MM.1S (cell line): Measurements from ENCODE around the gene ALPI.

ENCODE experiments used
- DNase-seq: peaks from one replicate; pipeline ENCODE4 v3.0.0-alpha.2; 2015
- H2AFZ ChIP-seq: fragments of 300-600 bp; sonication (generic); 2 replicates; pipeline ENCODE4 v1.6.0; 2016; ENCODE audit warnings: antibody characterized with exemption, low read length
- H3F3A ChIP-seq: fragments of 300-600 bp; sonication (generic); 2 replicates; pipeline ENCODE4 v1.6.1; 2016; ENCODE audit warnings: mild to moderate bottlenecking, antibody characterized with exemption, low read length, moderate library complexity, mixed read lengths; ENCODE audit not compliant: insufficient read depth
- H3K27ac ChIP-seq: fragments of 300-600 bp; sonication (generic); 2 replicates; pipeline ENCODE4 v1.5.1; 2016; ENCODE audit warnings: mild to moderate bottlenecking, low read length
- H3K27me3 ChIP-seq: fragments of 300-600 bp; sonication (generic); replicated peaks from 2 replicates; pipeline ENCODE4 v1.6.0; 2016; ENCODE audit warnings: low read length; ENCODE audit not compliant: insufficient read depth
- H3K36me3 ChIP-seq: fragments of 300-600 bp; sonication (generic); replicated peaks from 2 replicates; pipeline ENCODE4 v1.6.1; 2016; ENCODE audit warnings: mild to moderate bottlenecking, low read length, mixed read lengths; ENCODE audit not compliant: insufficient read depth
- H3K4me1 ChIP-seq: fragments of 300-600 bp; sonication (generic); 2 replicates; pipeline ENCODE4 v1.6.1; 2016; ENCODE audit warnings: low read length, mixed read lengths
- H3K4me2 ChIP-seq: fragments of 300-600 bp; sonication (generic); 2 replicates; pipeline ENCODE4 v1.6.0; 2016; ENCODE audit warnings: low read depth, low read length
- H3K4me3 ChIP-seq: fragments of 300-600 bp; sonication (generic); 2 replicates; pipeline ENCODE4 v1.5.1; 2016; ENCODE audit warnings: low read length, mixed read lengths
- H3K79me2 ChIP-seq: fragments of 300-600 bp; sonication (generic); 2 replicates; pipeline ENCODE4 v1.6.1; 2016; ENCODE audit warnings: mixed run types, low read length, mixed read lengths
- H3K9ac ChIP-seq: fragments of 300-600 bp; sonication (generic); 2 replicates; pipeline ENCODE4 v1.6.1; 2016; ENCODE audit warnings: low read length, mixed read lengths
- H3K9me2 ChIP-seq: fragments of 300-600 bp; sonication (generic); replicated peaks from 2 replicates; pipeline ENCODE4 v1.6.1; 2016; ENCODE audit warnings: mild to moderate bottlenecking, low read length, mixed read lengths; ENCODE audit not compliant: insufficient read depth
- H3K9me3 ChIP-seq: fragments of 300-600 bp; sonication (generic); replicated peaks from 2 replicates; pipeline ENCODE4 v1.6.1; 2016; ENCODE audit warnings: mild to moderate bottlenecking, low read length, mixed read lengths; ENCODE audit not compliant: insufficient read depth
- H4K20me1 ChIP-seq: fragments of 300-600 bp; sonication (generic); 2 replicates; pipeline ENCODE4 v1.6.1; 2016; ENCODE audit warnings: mild to moderate bottlenecking, low read length, moderate library complexity, mixed read lengths; ENCODE audit not compliant: insufficient read depth
- CTCF ChIP-seq: fragments of 300-600 bp; sonication (generic); IDR thresholded peaks from 2 replicates; pipeline ENCODE4 v1.5.1; 2016; ENCODE audit warnings: antibody characterized with exemption, low read length, mixed read lengths
- EZH2 ChIP-seq: fragments of 300-600 bp; sonication (generic); optimal IDR thresholded peaks from 2 replicates; pipeline ENCODE3; 2017; ENCODE audit warnings: low read depth, mild to moderate bottlenecking, antibody characterized with exemption, low read length, mixed read lengths
- EZH2phosphoT487 ChIP-seq: fragments of 300-600 bp; sonication (generic); IDR thresholded peaks from 2 replicates; pipeline ENCODE4 v1.6.1; 2018; ENCODE audit warnings: antibody characterized with exemption, low read length

Gene ALPI

GRCh38 chr2:232481322-232482140 is 25.6 kb downstream of the ALPI start:
- Histone ChIP-seq H3K36me3 (no peaks in the 10 kb centered on the region), H3K79me2 (no peaks in the 10 kb centered on the region), H3K9me2 (no peaks in the 10 kb centered on the region), H2AFZ (no peak overlapping the region), H3K27ac (no peak overlapping the region), H3F3A (no peaks in the 10 kb centered on the region), H3K4me1 (no peaks in the 10 kb centered on the region), H3K9me3 (no peaks in the 10 kb centered on the region), H3K4me2 (no peak overlapping the region), H3K27me3 (peaks cover 26% of the 10 kb centered on the region), H4K20me1 (no peaks in the 10 kb centered on the region), H3K4me3 (no peak overlapping the region), H3K9ac (no peak overlapping the region)
- DNase-seq = no peak
- TF ChIP-seq CTCF (no peak), EZH2 (no peak), EZH2phosphoT487 (no peak)

- H3K9ac ChIP-seq = no peak overlapping the region
- H3K9me2 ChIP-seq = no peaks in the 10 kb centered on the region
- no peaks in the 10 kb centered on the region for H3K9me3 ChIP-seq
- no peaks in the 10 kb centered on the region for H3K79me2 ChIP-seq
- H2AFZ ChIP-seq = no peak overlapping the region
- no peaks in the 10 kb centered on the region for H3K36me3 ChIP-seq
- no peak overlapping the region for H3K4me3 ChIP-seq
- no peak for DNase-seq
- no peaks in the 10 kb centered on the region for H3F3A ChIP-seq
- no peaks in the 10 kb centered on the region for H3K4me1 ChIP-seq
- peaks cover 26% of the 10 kb centered on the region for H3K27me3 ChIP-seq
- H3K4me2 ChIP-seq = no peak overlapping the region
- no peak for TF ChIP-seq EZH2
- TF ChIP-seq EZH2phosphoT487 = no peak
- no peak for TF ChIP-seq CTCF
- H3K27ac ChIP-seq = no peak overlapping the region
- H4K20me1 ChIP-seq = no peaks in the 10 kb centered on the region
Measured at GRCh38 chr2:232482301-232483238, 26.6 kb downstream of the ALPI start.

- Histone ChIP-seq H4K20me1 (no peaks in the 10 kb centered on the region), H3K27ac (no peak overlapping the region), H3K9me3 (no peaks in the 10 kb centered on the region), H3K79me2 (no peaks in the 10 kb centered on the region), H3K4me1 (no peaks in the 10 kb centered on the region), H2AFZ (no peak overlapping the region), H3K9me2 (no peaks in the 10 kb centered on the region), H3K36me3 (no peaks in the 10 kb centered on the region), H3K4me3 (no peak overlapping the region), H3K27me3 (peaks cover 27% of the 10 kb centered on the region), H3K4me2 (no peak overlapping the region), H3K9ac (no peak overlapping the region), H3F3A (no peaks in the 10 kb centered on the region)
- DNase-seq = no peak
- TF ChIP-seq CTCF = no peak
- TF ChIP-seq EZH2 = no peak
- TF ChIP-seq EZH2phosphoT487 = no peak
Measured at GRCh38 chr2:232483311-232483922, 27.5 kb downstream of the ALPI start.
